Prostate gland (tissue), 2 donors: ENCODE data around the gene LIPC.

Experiments
- CTCF ChIP-seq, 4 experiments: fragments of 200-600 bp in 2 of 4; fragments of 450-650 bp in 2 of 4; sonication (generic) in 2 of 4; IDR thresholded peaks; 1 replicate in 3 of 4; 2 replicates in 1 of 4; pipeline ENCODE4 v1.5.1; 2016 to 2019; ENCODE audit warnings: antibody characterized with exemption in 4 of 4, mild to moderate bottlenecking in 2 of 4, moderate library complexity in 2 of 4
- POLR2A ChIP-seq: fragments of 450-650 bp; IDR thresholded peaks from one replicate; pipeline ENCODE4 v1.6.1; 2016; ENCODE audit warnings: antibody characterized with exemption, mild to moderate bottlenecking
- POLR2AphosphoS5 ChIP-seq: sonication (generic); formaldehyde crosslinking; IDR thresholded peaks from one replicate; pipeline ENCODE4 v1.6.1; 2017; ENCODE audit warnings: antibody characterized with exemption

- TF ChIP-seq CTCF (IDR thresholded peaks at IDR 0.05) = no peak
- TF ChIP-seq POLR2AphosphoS5 = no peak
- no peak for TF ChIP-seq POLR2A
Measured at GRCh38 chr15:58419803-58420524, 11.8 kb upstream of the LIPC start.
